Right renal cortex interstitium (tissue), 3 donors: ENCODE measurements around the gene TDRD7. TPM values are rescaled to one million over a fixed set of nuclear protein-coding genes. Genes with fewer than 3 reads are reported as not detected.

Experiments used
- DNase-seq, 3 donors: peaks; one replicate each; pipeline ENCODE4 v3.0.0-alpha.2; 2013; ENCODE audit warnings: low read depth in 3 of 3, low spot score in 2 of 3
- polyA plus RNA-seq, 3 donors: library from polyadenylated mRNA; unstranded; fragments of 120-200 nt; gene quantifications; one replicate each; pipeline ENCODE4 v1.2.1, GENCODE V29; 2013; ENCODE audit not compliant: insufficient read length in 3 of 3

Gene TDRD7, protein sequence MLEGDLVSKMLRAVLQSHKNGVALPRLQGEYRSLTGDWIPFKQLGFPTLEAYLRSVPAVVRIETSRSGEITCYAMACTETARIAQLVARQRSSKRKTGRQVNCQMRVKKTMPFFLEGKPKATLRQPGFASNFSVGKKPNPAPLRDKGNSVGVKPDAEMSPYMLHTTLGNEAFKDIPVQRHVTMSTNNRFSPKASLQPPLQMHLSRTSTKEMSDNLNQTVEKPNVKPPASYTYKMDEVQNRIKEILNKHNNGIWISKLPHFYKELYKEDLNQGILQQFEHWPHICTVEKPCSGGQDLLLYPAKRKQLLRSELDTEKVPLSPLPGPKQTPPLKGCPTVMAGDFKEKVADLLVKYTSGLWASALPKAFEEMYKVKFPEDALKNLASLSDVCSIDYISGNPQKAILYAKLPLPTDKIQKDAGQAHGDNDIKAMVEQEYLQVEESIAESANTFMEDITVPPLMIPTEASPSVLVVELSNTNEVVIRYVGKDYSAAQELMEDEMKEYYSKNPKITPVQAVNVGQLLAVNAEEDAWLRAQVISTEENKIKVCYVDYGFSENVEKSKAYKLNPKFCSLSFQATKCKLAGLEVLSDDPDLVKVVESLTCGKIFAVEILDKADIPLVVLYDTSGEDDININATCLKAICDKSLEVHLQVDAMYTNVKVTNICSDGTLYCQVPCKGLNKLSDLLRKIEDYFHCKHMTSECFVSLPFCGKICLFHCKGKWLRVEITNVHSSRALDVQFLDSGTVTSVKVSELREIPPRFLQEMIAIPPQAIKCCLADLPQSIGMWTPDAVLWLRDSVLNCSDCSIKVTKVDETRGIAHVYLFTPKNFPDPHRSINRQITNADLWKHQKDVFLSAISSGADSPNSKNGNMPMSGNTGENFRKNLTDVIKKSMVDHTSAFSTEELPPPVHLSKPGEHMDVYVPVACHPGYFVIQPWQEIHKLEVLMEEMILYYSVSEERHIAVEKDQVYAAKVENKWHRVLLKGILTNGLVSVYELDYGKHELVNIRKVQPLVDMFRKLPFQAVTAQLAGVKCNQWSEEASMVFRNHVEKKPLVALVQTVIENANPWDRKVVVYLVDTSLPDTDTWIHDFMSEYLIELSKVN
- polyA plus RNA-seq = 1 to 10 TPM; 7.6 to 9.1 (median 8.7) TPM

DNA sequence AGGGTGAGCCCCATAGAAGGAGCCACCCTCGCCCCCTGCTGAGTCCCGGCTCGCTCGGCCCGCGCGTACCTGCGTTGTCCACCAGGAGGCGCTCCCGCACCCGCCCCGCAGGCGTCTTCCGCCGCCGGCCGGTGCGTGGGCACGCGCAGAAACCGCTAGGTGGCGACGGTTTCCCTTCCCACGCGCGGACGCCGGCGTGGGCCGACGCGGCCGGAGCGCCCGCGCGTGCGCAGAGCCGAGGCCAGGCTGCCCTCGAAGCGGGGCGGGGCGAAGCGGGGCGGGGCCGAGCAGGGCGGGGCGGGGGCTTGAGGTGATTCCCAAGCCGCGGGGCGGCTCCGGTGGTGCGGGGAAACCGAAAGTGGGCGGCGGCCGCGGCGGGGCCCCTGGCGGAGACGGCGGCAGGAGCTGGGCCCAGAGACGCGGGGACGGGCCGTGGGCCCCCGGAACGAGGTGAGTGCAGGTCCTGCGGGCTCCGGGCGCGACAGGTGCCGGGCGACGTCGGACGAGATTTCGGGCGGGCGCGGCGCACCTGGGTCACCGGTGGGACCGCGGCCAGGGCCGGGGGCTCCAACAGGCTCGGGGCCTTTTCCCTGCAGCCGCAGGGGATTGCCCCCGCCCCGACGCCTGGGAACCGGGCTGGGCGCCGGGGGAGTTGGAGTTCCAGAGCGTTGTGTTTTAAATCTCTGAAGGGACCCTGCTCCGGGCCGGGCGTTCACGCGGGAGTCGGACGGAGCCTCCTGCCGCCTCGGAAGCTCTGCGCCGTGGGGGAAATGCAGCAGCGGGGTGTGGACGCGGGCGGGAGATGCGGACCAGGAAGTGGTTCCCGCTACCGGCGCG lies at the start of gene TDRD7:
TSS of gene TDRD7 (plus strand) at position 308 of the 837 bp plus-strand sequence. CDS start 16,370 bp downstream, outside the sequence.
- peak; percentile 50 to 56 (median 53) for DNase-seq

DNA sequence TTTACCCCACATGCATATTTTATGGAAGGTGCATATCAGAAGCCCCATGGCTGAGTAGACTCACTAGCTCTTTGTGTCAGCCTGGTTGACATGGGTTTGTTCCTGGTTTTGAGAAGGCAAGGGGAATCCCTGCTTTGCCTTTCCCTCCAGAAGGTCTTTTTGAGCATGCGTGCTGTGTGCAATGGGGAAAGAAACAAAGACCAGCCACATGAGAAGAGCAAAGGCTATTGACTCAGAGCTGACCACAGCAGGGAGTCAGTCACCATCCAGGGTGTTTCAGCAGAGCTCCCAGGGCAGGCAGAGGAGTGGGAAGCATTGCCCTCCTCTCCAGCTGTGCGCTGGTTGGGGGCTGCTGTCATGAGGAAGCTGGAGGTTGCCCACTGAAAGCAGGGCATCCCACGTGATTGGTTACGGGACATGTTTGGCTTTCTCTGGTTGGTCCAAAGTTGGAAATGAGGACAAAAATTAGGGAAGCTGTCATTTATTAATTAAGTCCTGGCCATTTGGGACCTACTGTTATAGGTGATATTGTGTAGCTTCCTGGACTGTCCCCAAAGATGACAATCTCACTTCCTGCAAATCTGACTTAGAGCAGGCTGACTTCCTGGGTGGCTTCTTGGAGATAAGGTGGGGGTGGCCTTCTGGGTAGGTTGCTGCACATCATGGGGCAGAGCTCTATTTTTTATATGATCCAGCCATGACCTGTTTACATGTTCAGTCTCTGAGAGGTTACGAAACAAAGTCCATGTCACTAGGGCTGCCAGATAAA lies 48.9 kb upstream of the TDRD7 start:
- no peak for DNase-seq

DNA sequence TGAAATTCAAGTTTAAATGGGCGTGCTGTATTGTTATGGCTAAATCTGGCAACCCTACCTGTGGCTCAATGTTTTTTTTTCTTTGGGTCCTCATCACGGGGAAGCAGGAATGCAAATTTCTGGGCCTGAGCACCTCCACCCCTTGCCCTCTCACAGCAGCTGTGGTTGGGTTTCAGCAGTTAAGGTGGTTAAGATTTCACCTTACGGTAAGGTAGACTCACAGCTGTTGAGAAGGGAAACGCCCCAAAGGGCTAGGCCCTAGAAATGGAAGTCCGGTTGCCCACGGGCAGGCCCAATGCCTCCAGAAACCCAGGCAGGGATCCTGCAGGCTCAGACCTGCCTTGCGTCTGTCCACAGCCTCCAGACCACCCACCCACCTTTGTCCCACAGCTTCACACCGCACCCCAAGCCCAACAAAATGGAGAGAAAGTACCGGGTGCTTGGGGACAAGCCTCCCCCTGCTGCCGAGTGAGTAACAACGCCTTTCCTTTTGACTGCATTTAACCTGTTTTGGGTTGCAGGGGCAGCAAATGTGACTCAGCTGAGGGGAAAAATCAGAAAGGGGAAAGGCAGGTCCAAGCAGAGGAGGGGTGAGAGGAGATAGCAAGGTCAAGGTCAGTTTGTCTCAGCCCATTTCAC lies 48.1 kb upstream of the TDRD7 start:
- no peak for DNase-seq

DNA sequence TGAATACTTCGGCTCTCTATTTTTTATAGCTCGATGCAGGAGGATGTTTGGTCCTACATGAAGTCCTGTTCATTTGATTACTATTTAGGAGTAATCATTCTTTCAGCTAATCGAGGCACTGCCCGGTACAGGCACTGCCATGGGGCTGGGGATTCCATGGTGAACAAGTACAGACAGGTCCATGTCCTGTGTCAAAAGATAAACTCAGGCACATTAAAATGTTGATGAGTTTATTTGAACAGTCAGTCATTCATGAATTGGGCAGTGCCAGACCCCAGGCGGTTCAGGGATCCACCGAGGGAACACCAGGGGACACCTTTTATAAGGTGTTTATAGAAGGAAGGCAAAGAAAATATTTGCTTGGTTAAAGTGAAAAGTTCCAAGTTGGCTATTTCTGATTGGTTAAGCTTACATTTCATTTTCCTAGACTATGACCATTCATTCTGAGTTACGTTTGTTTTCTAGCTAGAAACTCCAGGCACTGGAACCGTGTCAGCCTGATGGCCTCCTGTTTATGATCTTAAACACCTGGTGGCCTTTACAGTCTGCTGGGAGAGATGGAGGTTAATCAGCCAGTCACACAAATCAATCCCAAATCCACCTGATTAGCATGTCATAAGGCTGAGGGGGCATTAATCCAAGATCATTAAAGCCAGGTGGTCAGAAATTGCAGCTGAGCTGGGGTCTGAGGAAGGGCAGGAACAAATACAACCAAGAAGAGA lies 47.0 kb upstream of the TDRD7 start:
- DNase-seq = no peak

DNA sequence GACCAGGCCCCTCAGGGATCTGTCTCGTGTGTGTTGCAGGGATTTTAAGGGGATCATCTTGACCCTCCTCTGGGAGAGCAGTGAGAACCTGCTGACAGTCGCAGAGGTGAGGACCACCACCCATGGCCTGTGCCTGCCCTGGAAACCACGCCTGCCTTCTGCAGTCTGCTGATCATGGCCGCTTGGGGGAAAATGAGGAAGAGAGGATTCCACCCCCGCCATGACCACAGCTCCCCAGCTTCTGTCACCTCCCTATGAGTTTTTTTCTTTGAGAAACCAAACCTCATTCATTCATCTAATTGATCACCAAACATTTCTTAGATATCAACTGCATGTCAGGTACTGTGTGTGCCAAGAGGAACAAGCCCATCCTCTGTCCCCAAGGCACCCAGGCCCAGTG lies 46.3 kb upstream of the TDRD7 start:
- no peak for DNase-seq

DNA sequence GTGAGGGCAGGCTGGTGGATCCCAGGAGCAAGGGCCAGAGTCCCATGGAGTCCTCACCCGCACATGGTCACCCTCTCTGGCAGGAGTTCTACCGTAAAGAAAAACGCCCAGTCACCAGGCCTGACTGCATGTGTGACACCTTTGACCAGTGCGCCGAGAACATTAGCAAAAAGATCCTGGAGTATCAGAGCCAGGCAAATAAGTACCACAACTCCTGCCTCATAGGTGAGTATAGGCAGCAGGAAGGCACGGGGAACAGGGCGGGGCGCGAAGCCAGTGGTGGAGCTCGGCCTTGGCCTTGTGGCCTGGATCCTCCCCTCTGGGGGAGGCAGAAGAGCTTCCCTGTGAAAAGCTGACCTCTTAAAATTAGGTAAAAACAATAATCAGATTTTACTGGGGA lies 45.4 kb upstream of the TDRD7 start:
- no peak for DNase-seq

DNA sequence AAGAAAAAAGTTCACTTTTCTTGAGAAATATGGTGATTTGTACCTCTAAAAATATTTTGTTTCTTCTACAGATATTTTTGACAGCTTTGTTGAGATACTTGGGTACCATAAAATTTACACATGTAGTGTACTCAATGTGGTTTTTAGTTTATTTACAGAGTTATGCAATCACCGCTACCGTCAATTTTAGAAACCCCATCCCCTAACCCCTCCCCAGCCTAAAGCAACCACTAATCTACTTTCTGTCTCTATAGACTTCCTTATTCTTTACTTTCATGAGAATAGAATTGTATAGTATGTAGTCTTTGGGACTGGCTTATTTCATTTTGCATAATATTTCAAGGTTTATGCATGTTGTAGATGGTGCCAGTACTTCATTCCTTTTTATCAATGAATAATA lies 45.0 kb upstream of the TDRD7 start:
- DNase-seq = no peak

DNA sequence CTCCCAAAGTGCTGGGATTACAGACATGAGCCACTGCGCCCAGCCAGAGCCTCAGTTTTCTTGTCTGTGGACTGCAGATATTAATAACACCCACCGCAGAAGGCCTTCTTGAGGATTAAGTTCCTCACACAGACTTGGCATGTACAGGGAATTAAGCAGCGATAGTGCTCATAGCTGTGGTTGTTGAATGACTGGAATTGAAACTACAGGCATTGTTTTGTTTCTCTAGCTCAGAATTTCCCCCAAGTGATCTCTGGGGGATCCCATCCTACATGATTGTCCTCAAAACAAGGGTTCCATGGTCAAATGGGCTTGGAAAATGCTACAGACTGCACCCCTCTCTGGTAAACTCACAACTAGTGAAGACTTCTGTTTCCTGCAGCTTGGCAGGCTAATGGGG lies 44.2 kb upstream of the TDRD7 start:
- no peak for DNase-seq

DNA sequence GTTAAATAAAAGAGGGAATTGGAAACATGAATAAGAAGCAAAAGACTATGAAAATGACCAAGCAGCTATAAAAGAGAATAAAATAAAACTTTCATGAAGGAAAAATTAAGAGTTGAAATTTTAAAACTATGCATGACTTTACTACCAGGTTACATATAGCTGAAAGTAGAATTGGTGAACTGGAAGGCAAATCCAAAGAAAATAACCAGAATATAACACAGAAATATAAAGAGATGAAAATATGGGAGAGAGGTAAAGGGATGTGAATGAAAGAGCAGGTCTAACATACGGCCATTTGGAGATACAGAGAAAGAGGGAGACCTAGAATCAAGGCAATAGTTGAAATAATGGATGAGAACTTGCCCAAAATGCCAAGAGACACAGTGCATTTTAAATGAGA lies 42.9 kb upstream of the TDRD7 start:
- DNase-seq = no peak

DNA sequence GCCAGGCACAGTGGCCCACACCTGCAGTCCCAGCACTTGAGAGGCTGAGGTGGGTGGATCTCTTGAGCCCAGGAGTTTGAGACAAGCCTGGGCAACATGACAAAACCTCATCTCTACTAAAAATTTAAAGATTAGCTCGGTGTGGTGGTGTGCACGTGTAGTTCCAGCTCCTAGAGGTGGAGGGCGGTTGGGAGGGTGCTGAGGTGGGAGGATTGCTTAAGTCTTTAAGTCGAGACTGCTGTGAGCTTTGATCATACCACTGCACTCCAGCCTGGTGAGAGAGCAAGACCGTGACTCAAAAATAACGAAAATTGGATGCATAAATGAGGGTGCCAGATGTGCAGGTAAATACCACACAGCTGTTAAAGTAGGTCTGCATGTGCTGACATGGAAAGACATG lies 39.3 kb upstream of the TDRD7 start:
- DNase-seq = no peak

DNA sequence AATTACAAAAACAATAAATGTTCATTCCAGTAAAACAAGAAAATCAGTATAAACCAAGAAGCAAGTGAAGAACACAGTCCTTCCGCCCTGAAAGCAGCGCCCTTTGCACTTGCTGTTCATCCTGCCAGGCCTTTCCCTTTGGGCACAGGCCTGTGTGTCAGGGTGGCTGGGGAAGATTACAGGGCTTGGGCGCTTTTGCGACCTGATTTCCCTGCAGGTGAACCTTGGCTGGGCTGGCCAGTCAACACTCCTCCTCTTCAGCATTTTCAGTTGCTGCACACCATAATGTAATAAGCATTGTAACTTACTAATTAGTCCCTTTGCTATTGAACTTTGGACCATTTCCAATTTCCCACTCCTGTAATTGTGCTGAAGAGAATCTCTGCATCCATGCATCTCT lies 38.6 kb upstream of the TDRD7 start:
- no peak for DNase-seq

DNA sequence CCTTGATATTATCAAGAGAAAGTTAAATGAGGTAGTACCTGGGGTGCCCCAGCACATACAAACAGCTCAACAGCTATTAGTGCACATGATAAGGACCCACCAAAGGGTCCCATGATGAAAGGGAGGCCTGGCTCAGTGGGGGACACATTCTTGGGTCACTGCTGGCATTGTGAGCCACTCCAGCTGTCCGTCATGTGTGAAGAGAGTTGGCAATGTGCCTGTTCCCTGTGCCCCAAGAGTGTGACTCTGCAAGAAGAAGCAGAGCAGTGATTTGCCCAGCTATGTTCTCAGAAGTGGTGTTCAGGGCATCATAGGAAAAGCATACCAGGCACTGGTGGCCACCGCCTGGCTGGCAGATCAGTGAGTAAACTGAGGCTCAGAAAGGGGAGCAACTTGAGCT lies 37.1 kb upstream of the TDRD7 start:
- DNase-seq = no peak

DNA sequence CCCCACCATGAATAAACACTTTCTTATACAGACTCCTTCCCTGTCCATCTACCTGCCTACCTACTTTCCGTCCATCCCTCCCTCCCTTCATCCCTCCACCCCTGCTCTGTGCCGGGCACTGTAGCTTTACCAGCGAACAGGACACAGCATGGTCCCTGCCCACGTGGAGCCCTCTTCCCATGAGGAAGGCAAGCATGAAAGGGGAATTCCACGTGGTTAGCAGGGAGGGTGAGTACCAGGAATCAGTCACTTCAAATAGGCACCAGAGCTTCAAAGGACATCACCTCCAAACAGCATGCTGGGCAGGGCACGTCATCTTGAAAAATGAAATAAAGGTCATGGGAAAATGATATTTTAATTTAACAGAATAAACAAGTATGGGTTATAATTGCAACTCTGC lies 35.0 kb upstream of the TDRD7 start:
- DNase-seq = no peak

DNA sequence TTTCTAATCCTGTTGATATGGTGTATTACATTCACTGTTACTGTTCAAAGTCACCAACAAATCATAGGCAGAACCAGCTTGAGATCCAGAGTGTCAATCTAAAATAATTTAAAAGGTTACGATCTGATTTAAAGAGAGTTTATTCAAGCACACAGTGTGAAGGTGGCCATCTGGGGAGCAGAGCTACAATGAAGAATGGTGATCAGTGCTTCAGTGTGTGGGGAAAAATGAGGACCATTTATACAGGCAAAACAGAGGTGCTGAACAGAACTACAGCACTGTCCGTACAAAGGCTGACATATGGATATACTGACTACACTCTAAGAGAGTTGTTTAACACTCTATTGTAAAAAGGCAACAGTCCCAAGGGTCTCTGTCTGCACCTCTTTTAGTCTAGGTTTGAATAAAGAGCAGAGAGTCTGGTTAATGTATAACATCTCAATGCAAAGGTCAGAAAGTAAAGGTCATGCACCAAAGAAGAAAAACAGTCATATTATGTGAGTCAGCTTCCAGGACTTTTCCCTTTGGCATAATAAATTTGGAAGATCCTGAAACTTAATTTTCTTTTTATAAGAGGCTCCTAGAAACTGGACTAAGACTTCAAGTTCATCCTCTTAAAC lies 29.7 kb upstream of the TDRD7 start:
- DNase-seq = no peak

DNA sequence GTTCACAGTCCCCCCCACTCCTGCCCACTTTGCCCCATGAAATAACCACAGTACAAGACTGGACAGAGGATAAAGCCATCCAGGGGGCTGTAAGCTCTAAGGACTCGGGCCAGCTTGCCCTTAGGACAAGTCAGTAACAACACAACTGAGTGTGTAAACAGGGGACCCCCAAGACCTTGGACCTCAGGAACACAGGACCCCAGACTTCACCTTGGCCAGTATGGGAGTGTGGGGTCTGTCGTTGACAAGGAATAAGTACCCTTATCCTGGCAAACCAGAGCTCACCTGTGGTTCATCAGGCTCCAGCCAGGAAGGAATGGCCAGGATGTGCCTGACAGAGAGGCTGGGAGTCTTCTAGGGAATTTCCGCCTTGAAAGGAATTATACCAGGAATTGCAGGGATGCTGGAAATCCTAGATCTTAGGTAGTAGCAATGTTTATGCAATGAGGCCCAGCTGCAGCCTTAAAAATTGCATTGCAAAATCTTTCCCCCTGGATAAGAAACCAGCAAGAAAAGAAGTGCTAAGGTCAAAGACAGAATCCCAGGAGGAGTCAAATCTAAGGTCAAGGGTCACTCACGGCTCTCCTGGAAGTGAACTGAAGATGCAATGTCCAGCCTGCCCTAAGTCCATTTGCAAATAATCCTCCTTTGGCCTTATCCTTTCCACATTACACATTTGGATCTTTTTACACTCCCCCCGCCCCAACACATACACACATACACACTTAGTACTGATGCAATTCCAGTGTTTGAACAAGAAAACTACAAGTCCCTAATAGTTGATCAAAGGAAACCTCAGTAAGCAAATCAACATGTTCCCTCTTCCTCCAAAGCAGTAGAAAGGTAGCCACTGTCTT lies 27.3 kb upstream of the TDRD7 start:
- DNase-seq = no peak

DNA sequence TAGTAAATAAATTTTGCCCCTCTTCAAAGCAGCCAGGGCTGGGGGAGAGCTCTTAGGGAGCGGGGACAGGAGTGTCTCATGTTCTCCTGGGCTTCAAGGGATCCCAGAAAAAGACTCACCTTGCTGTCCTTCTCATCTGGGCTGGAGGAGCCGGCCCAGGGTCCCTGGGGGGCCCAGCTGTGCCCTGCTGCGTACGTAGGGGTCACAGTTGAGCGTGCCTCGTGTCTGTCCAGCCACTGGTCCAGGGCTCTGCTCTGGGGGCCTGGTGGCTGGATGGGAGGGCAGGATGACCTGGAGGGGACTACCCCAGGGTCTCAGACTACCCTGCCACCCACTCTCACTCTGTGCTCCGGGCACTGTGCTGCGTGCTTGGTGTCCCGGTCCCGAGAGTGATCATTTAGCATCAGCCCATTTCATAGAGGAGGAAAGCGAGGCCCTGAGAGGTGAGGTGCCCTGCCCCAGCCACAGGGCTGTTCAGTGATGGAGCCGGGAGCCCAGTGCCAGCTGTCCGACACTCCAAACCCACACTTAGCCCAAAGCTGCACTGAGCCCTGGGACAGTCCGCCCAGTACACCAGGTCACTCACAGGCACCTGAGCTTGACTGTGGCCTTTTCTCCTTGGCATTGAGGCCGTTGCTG lies 26.2 kb upstream of the TDRD7 start:
- DNase-seq = no peak

DNA sequence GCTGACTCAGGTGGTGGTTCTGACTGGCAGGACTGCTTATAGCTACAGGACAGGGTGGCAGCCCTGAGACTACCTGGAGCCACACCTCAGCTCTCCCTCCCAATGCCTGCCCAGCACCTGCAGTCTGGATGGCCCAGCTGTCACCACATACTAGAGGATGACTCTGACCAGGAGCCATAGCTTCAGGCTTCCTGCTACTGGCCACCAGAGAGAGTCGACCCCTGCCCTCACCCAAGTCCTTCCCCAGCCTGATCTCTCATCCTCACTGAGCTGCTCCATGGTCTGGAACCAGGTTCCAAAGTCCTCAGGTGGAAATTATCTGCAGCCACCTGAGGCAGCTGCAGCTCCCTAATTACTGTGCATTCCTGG lies 25.6 kb upstream of the TDRD7 start:
- DNase-seq = no peak
